Common myeloid progenitor, CD34-positive (primary cell): ENCODE measurements around the gene PLEKHB1.

Experiments
- CTCF ChIA-PET: fragments of 350-600 bp; sonication (Branson Sonifier 250); formaldehyde crosslinking; loops from one replicate; lab custom pipeline; 2021; ENCODE audit warnings: antibody characterized with exemption; lab: Charles Lee
- POLR2A ChIA-PET: fragments of 350-600 bp; sonication (Branson Sonifier 250); formaldehyde crosslinking; loops from one replicate; lab custom pipeline; 2021; ENCODE audit warnings: antibody characterized with exemption; lab: Charles Lee
- DNase-seq, 3 donors: peaks; one replicate each; pipeline versions ENCODE4 v3.0.0 to v3.0.0-alpha.2; 2013
- H3K27ac ChIP-seq, 2 experiments: 1 replicate in 1 of 2; 2 replicates in 1 of 2; pipeline ENCODE4 v1.7.0; 2013; ENCODE audit warnings: inconsistent platforms in 2 of 2, low read length in 2 of 2, mild to moderate bottlenecking in 2 of 2, low read depth in 1 of 2, moderate library complexity in 1 of 2; ENCODE audit not compliant: severe bottlenecking in 2 of 2, insufficient read depth in 1 of 2, poor library complexity in 1 of 2
- H3K27me3 ChIP-seq, 5 experiments: replicated peaks in 2 of 5; 1 replicate in 3 of 5; 2 replicates in 2 of 5; pipeline versions ENCODE4 v1.6.1 to v1.7.0; 2013; ENCODE audit warnings: low read length in 4 of 5, mild to moderate bottlenecking in 2 of 5, moderate library complexity in 2 of 5, inconsistent platforms in 1 of 5; ENCODE audit not compliant: insufficient read depth in 5 of 5, control insufficient read depth in 4 of 5
- H3K36me3 ChIP-seq, 4 experiments: 1 replicate in 2 of 4; 2 replicates in 2 of 4; pipeline versions ENCODE4 v1.6.1 to v1.7.0; 2013; ENCODE audit warnings: low read length in 3 of 4, control low read depth in 1 of 4, mild to moderate bottlenecking in 1 of 4; ENCODE audit not compliant: control insufficient read depth in 4 of 4, insufficient read depth in 4 of 4
- H3K4me1 ChIP-seq, 4 experiments: 1 replicate in 3 of 4; 2 replicates in 1 of 4; pipeline versions ENCODE4 v1.6.1 to v1.7.1; 2013; ENCODE audit warnings: low read length in 3 of 4, mild to moderate bottlenecking in 3 of 4, control low read depth in 1 of 4, inconsistent platforms in 1 of 4, moderate library complexity in 1 of 4; ENCODE audit not compliant: control insufficient read depth in 4 of 4, insufficient read depth in 4 of 4; ENCODE audit errors: control extremely low read depth in 1 of 4
- H3K4me3 ChIP-seq, 7 experiments: 1 replicate in 4 of 7; 2 replicates in 3 of 7; pipeline versions ENCODE4 v1.5.1 to v1.7.0; 2013; ENCODE audit warnings: mild to moderate bottlenecking in 7 of 7, low read length in 6 of 7, moderate library complexity in 6 of 7, inconsistent platforms in 2 of 7, low read depth in 2 of 7, control low read depth in 1 of 7; ENCODE audit not compliant: insufficient read depth in 4 of 7, control insufficient read depth in 1 of 7; ENCODE audit errors: extremely low read depth in 1 of 7
- H3K9me3 ChIP-seq, 5 experiments: 1 replicate in 4 of 5; 2 replicates in 1 of 5; pipeline versions ENCODE4 v1.6.1 to v1.7.1; 2013; ENCODE audit warnings: low read length in 4 of 5, mild to moderate bottlenecking in 2 of 5, inconsistent platforms in 1 of 5, low read depth in 1 of 5, moderate library complexity in 1 of 5; ENCODE audit not compliant: control insufficient read depth in 4 of 5, insufficient read depth in 2 of 5; ENCODE audit errors: control extremely low read depth in 1 of 5
- WGBS: methylation state at CpG from one replicate; pipeline ENCODE4 v1.1.5; 2013; ENCODE audit not compliant: insufficient coverage; 5-methylcytosine and 5-hydroxymethylcytosine counted together

PLEKHB1 gene

DNA sequence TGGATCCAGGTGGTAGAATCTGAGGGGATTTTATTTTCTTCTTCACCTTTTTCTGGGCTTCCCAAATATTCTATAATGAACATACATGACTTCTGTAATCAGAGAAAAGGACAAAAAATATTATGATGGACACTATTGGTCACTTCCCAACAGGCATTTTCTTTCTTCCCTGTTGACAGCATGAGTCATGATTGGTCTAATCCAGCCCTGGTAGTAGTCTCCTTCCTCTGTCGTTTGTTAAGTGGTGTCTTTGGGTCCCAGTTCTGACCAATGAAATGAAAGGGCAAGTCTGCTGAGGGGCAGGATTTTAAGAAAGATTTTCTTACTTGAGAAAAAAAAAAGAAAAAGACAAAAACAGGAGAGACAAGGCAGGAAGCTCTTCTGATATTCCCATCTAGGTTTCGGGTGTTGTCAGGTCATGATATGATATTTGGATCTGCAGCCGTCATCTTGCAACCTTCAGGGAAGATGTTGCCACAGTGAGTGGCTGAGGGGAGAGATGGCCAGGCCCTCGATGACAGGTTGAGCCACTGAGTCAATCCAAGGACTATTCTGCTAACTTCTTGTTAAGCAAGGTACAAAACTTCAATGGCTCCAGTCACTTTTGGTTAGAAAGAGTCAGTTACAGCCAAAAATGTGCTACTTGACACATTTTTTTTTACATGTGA, 23.3 kb upstream of the PLEKHB1 start:
- Histone ChIP-seq H3K4me3 (peak overlapping the region in 4 of 7 experiments; percentile 5 to 48 (median 16)), H3K4me1 (peaks cover 10 to 23% (median 18%) of the 10 kb centered on the region in 4 experiments), H3K27me3 (no peaks in the 10 kb centered on the region), H3K36me3 (no peaks in the 10 kb centered on the region), H3K27ac (no peak overlapping the region), H3K9me3 (no peaks in the 10 kb centered on the region)
- 92% methylated on average over 3 of the region's 4 CpGs for WGBS
- CTCF ChIA-PET: interaction anchor here (0.6 to 4.5 kb wide), 6 partner anchors 15 to 233 kb away, joined by 3 to 49 read pairs (median 8); no protein-coding TSS in a partner anchor
- no peak for DNase-seq
- POLR2A ChIA-PET: interaction anchor here (0.6 kb wide), 1 partner anchor 42 kb away, joined by 3 read pairs; no protein-coding TSS in a partner anchor

DNA sequence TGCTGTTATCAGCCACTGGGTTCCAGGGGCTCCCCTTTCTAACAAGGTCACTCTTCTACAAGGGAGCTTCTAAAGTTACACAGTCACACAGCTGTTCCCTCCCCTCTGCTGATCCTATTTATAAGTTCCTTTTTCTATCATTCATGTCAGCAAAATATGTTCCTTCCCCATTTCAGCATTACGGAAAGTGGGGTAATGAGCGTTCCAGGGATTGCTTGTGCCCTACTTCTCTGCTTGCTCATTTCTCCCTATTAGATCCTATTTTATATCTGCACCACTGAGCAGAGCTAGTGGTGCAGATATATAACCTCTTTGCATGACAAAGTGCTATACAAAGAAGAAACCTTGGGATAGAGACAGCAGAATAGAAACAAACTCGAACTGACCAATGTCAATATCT, 22.7 kb upstream of the PLEKHB1 start:
- no peaks in the 10 kb centered on the region for H3K27me3 ChIP-seq
- WGBS: 18% methylated on average over 3 of the region's 3 CpGs
- H3K36me3 ChIP-seq: no peaks in the 10 kb centered on the region
- peaks cover 10 to 23% (median 18%) of the 10 kb centered on the region in 4 experiments for H3K4me1 ChIP-seq
- H3K27ac ChIP-seq: no peak overlapping the region
- DNase-seq: peak; percentile 50 to 82 (median 78)
- ChIA-PET POLR2A (interaction anchor here (0.6 to 1.1 kb wide), 2 partner anchors 25 to 42 kb away, joined by 3 read pairs; partner anchors contain the start of gene FAM168A), CTCF (interaction anchor here (0.6 to 4.5 kb wide), 8 partner anchors 13 to 233 kb away, joined by 3 to 49 read pairs (median 8); no protein-coding TSS in a partner anchor)
- no peaks in the 10 kb centered on the region for H3K9me3 ChIP-seq
- peak overlapping the region in 3 of 7 experiments; percentile 5 to 48 (median 10) for H3K4me3 ChIP-seq

DNA sequence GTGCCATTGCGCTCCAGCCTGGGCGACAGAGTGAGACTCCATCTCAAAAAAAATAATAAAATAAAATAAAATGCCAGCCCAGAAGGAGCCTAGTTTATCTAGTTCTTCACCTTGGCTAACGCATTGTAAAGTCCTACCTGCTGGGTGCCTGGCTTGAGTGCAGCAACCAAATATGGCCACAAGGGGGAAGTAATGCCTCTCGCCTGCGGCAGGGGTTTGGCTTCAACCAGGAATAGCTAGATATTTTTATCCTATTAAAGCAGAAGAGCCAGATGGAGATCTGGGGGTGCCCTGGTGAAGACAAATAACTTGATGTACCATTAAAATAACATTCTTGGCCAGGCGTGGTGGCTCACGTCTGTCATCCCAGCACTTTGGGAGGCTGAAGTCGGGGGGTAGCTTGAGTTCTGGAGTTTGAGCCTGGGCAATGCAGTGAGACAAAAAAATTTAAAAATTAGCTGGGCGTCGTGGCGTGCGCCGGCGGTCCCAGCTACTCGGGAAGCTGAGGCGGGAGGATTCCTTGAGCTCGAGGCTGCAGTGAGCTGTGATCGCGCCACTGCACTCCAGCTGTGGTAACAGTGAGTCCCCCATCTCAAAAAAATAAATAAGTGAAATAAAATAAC, 20.6 kb upstream of the PLEKHB1 start:
- no peaks in the 10 kb centered on the region for H3K9me3 ChIP-seq
- H3K4me3 ChIP-seq: no peak overlapping the region
- no peaks in the 10 kb centered on the region for H3K36me3 ChIP-seq
- CTCF ChIA-PET: interaction anchor here (0.6 to 4.5 kb wide), 33 partner anchors 11 to 316 kb away, joined by 3 to 49 read pairs (median 4); partner anchors contain the start of gene PLEKHB1
- POLR2A ChIA-PET: no interaction called here
- peak; percentile 72 to 84 (median 80) for DNase-seq
- 33% methylated on average over 11 of the region's 19 CpGs for WGBS
- H3K4me1 ChIP-seq: peaks cover 10 to 23% (median 18%) of the 10 kb centered on the region in 4 experiments
- H3K27ac ChIP-seq: no peak overlapping the region
- no peaks in the 10 kb centered on the region for H3K27me3 ChIP-seq

DNA sequence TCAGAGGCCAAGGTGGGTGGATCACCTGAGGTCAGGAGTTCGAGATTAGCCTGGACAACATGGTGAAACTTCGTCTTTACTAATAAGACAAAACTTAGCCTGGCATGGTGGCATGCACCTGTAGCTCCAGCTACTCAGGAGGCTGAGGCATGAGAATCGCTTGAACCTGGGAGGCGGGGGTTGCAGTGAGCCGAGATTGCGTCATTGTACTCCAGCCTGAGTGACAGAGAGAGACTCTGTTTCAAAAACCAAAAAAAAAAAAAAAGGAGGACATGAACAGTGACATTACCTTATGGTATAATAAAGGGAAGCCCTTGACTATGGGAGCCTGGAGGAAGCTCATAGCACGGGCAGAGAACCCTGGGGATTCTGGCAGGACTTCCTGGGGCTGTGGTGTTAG, 16.5 kb upstream of the PLEKHB1 start:
- H3K4me1 ChIP-seq: peaks cover 3 to 6% (median 4%) of the 10 kb centered on the region in 4 experiments
- POLR2A ChIA-PET: no interaction called here
- WGBS: 88% methylated on average over 5 of the region's 7 CpGs

DNA sequence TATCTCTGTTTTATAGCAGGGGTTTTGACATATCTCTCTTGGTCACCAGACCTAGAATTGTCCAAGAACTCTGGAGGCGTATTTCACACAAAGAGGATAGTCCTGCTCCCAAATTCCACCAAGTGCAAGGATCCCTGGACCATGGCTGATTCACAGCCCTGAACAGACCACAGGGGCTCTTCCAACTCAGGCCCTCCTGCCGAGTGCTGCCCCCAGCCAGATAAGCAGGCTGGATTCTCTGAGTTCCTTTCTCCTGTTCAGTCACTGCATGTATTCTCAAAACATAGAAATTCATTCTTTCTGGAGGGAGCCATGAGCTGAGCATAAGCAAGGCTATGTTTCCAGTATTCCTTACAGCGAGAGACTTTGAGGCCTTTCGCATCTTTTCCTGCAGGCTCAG, 13.4 kb upstream of the PLEKHB1 start:
- Histone ChIP-seq H3K4me3 (no peak overlapping the region), H3K9me3 (peaks cover 0 to 9% (median 0%) of the 10 kb centered on the region in 5 experiments), H3K4me1 (peaks cover 0 to 5% (median 3%) of the 10 kb centered on the region in 4 experiments), H3K36me3 (no peaks in the 10 kb centered on the region), H3K27me3 (no peaks in the 10 kb centered on the region), H3K27ac (no peak overlapping the region)
- 100% methylated on average over 4 of the region's 4 CpGs for WGBS
- CTCF ChIA-PET: interaction anchor here (1.2 to 1.6 kb wide), 2 partner anchors 25 to 218 kb away, joined by 3 to 4 read pairs; no protein-coding TSS in a partner anchor
- DNase-seq: no peak
- POLR2A ChIA-PET: no interaction called here

More for the DNA sequence above, 16.5 kb upstream of the PLEKHB1 start:
- Histone ChIP-seq H3K4me3 (no peak overlapping the region), H3K27ac (no peak overlapping the region), H3K36me3 (no peaks in the 10 kb centered on the region), H3K27me3 (no peaks in the 10 kb centered on the region), H3K9me3 (peaks cover 0 to 9% (median 0%) of the 10 kb centered on the region in 5 experiments)
- CTCF ChIA-PET: interaction anchor here (0.6 to 2.0 kb wide), 3 partner anchors 11 to 227 kb away, joined by 3 to 9 read pairs (median 5); no protein-coding TSS in a partner anchor
- DNase-seq: no peak

DNA sequence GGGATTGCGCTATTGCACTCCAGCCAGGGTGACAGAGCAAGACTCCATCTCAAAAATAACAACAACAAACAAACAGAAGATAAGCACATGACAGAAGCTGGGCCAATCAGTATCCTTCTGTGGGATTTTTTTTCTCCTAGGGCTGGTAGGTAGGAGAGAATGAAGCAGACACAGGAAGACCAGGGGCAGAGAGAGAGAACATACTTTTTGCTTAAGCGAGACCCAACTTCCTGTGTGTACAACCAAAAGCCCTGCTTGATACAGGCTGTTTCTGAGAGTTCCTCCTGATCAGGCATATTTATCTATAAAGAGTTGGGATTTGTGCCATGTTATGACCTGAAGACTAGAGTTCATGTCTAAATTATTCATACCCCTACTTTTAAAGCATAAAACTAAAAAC, 12.4 kb upstream of the PLEKHB1 start:
- H3K9me3 ChIP-seq: peaks cover 0 to 9% (median 0%) of the 10 kb centered on the region in 5 experiments
- H3K4me3 ChIP-seq: no peak overlapping the region
- no peak for DNase-seq
- H3K27me3 ChIP-seq: no peaks in the 10 kb centered on the region
- POLR2A ChIA-PET: no interaction called here
- WGBS: 40% methylated on average over 1 of the region's 2 CpGs
- H3K27ac ChIP-seq: no peak overlapping the region
- CTCF ChIA-PET: interaction anchor here (1.2 to 1.6 kb wide), 2 partner anchors 26 to 219 kb away, joined by 3 to 4 read pairs; no protein-coding TSS in a partner anchor
- H3K36me3 ChIP-seq: no peaks in the 10 kb centered on the region
- H3K4me1 ChIP-seq: peaks cover 0 to 5% (median 3%) of the 10 kb centered on the region in 4 experiments
